Stimulated activated CD8-positive, alpha-beta memory T cell treated with anti-CD3 and anti-CD28 coated beads, Interleukin-4, amount 100 ng/mL, for 1 hour (primary cell): ENCODE measurements around the gene ITPRID2.

Experiments
- DNase-seq, 2 donors: peaks; one replicate each; pipeline ENCODE4 v3.0.0-alpha.2; 2020; ENCODE audit warnings: low read depth in 2 of 2, low spot score in 1 of 2

Gene ITPRID2

GRCh38 chr2:181879295-181879694, 12.2 kb upstream of the ITPRID2 start:
- DNase-seq: no peak

- no peak for DNase-seq
Observed at GRCh38 chr2:181882246-181883020, 9.1 kb upstream of the ITPRID2 start.

GRCh38 chr2:181884601-181885000, 6.9 kb upstream of the ITPRID2 start:
- DNase-seq: no peak

- no peak for DNase-seq
Observed at GRCh38 chr2:181885096-181885495, 6.4 kb upstream of the ITPRID2 start.

GRCh38 chr2:181886192-181886591, 5.3 kb upstream of the ITPRID2 start:
- DNase-seq: no peak

- DNase-seq: no peak
Observed at GRCh38 chr2:181887045-181887444, 4.5 kb upstream of the ITPRID2 start.

- no peak for DNase-seq
Observed at GRCh38 chr2:181889776-181890175, 1.8 kb upstream of the ITPRID2 start.

GRCh38 chr2:181890271-181890670, 1.3 kb upstream of the ITPRID2 start:
- no peak for DNase-seq

- peak; percentile 9 to 37 for DNase-seq
Observed at GRCh38 chr2:181891966-181892798, 652 bp downstream of the ITPRID2 start.

GRCh38 chr2:181892799-181893435, 1.4 kb downstream of the ITPRID2 start:
- DNase-seq: no peak

- no peak for DNase-seq
Observed at GRCh38 chr2:181894381-181894780, 2.9 kb downstream of the ITPRID2 start.

GRCh38 chr2:181895818-181896217, 4.3 kb downstream of the ITPRID2 start:
- DNase-seq: no peak

GRCh38 chr2:181896286-181896685, 4.8 kb downstream of the ITPRID2 start:
- DNase-seq: no peak

- no peak for DNase-seq
Observed at GRCh38 chr2:181900007-181900651, 8.6 kb downstream of the ITPRID2 start.

- DNase-seq: no peak
Observed at GRCh38 chr2:181902625-181903024, 11.1 kb downstream of the ITPRID2 start.

GRCh38 chr2:181904022-181904632, 12.6 kb downstream of the ITPRID2 start:
- DNase-seq: no peak

- no peak for DNase-seq
Observed at GRCh38 chr2:181907057-181907456, 15.5 kb downstream of the ITPRID2 start.

GRCh38 chr2:181907635-181908034, 16.1 kb downstream of the ITPRID2 start:
- DNase-seq: no peak

GRCh38 chr2:181910028-181910831, 18.7 kb downstream of the ITPRID2 start:
- DNase-seq: no peak

GRCh38 chr2:181911830-181912229, 20.3 kb downstream of the ITPRID2 start:
- no peak for DNase-seq
